ENCODE results near the gene SLC12A7. TPM values are rescaled to one million over a fixed set of nuclear protein-coding genes. Genes with fewer than 3 reads are reported as not detected.

Gene SLC12A7
- total and polyA plus RNA-seq, 9 donors: 5.9 to 33.9 (median 23.0) TPM

DNA sequence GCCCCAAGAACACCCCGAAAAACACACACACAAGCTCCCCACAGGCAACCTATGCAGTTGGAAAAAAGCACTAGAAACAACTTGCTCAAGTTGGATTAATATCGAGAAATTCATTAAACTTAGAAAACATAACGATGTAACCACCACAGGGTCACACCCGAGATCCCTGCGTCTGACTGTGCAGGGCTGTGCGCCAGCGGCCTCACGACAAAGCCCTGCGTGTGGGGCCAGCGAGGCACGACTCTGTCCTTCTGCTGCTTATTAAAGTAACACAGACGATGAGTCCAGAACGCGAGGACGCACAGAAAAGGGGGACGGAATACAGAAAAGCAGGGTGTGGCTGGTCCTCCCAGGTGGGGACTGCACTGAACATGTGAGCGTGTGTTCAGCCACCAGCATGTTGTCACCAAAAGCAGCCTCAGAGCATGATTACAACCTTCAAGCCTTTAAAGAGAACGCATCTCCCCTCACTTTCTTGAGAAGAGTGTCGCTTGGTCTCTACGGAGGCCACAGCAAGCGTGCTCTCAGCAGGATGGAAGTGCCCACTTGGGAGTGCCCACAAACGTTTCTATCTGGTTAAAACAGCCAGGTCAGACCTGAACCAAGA, 14.4 kb downstream of the SLC12A7 start:
- H3K36me3 ChIP-seq: no peaks in the 10 kb centered on the region
- no peak overlapping the region for H3K4me3 ChIP-seq
- intact Hi-C loops (cut with DNase I): no loop called here
- WGBS, 3 donors: 88 to 93% (median 89%) methylated on average over 22 of the region's 22 CpGs
- H3K27me3 ChIP-seq: no peaks in the 10 kb centered on the region
- DNase-seq: no peak
- H3K9me3 ChIP-seq: no peaks in the 10 kb centered on the region
- no peak overlapping the region for H3K27ac ChIP-seq
- TF ChIP-seq, protein P1, sequence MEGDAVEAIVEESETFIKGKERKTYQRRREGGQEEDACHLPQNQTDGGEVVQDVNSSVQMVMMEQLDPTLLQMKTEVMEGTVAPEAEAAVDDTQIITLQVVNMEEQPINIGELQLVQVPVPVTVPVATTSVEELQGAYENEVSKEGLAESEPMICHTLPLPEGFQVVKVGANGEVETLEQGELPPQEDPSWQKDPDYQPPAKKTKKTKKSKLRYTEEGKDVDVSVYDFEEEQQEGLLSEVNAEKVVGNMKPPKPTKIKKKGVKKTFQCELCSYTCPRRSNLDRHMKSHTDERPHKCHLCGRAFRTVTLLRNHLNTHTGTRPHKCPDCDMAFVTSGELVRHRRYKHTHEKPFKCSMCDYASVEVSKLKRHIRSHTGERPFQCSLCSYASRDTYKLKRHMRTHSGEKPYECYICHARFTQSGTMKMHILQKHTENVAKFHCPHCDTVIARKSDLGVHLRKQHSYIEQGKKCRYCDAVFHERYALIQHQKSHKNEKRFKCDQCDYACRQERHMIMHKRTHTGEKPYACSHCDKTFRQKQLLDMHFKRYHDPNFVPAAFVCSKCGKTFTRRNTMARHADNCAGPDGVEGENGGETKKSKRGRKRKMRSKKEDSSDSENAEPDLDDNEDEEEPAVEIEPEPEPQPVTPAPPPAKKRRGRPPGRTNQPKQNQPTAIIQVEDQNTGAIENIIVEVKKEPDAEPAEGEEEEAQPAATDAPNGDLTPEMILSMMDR (IDR thresholded peaks at IDR 0.05): no peak
- no peak for TF ChIP-seq EP300 (IDR thresholded peaks at IDR 0.05)
- no peak for TF ChIP-seq POLR2A (IDR thresholded peaks at IDR 0.05)
- H3K4me1 ChIP-seq (ENCODE audit: insufficient read depth): peaks cover 4% of the 10 kb centered on the region

DNA sequence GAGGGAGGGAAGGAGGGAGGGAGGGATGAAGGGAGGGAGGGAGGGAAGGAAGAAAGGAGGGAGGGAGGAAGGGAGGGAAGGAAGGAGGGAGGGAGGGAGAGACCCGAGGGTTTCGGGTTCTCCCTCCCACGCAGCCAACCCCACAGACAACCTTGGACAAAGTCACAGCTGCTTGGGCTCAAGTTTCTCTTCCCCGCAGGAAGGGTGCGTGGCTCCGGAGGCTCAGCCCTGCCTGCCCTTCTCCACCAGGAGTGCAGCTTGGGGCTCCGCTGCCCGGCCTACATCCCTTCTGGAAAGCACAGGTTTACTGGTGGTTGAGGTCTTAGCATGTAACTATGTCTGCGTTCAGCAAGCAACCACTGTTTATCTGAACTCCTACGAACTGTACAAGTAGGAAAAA, 15.0 kb downstream of the SLC12A7 start:
- TF ChIP-seq, protein P1 (IDR thresholded peaks at IDR 0.05): no peak
- TF ChIP-seq POLR2A (IDR thresholded peaks at IDR 0.05) (no peak), EP300 (IDR thresholded peaks at IDR 0.05) (no peak)
- 43 to 54% (median 48%) methylated on average over 10 of the region's 10 CpGs for WGBS, 3 donors
- no peaks in the 10 kb centered on the region for H3K4me1 ChIP-seq (ENCODE audit: insufficient read depth)
- H3K36me3 ChIP-seq: no peaks in the 10 kb centered on the region
- H3K27me3 ChIP-seq: no peaks in the 10 kb centered on the region
- no peaks in the 10 kb centered on the region for H3K9me3 ChIP-seq
- DNase-seq: no peak
- no peak overlapping the region for H3K27ac ChIP-seq
- intact Hi-C loops (cut with DNase I): no loop called here
- H3K4me3 ChIP-seq: no peak overlapping the region

DNA sequence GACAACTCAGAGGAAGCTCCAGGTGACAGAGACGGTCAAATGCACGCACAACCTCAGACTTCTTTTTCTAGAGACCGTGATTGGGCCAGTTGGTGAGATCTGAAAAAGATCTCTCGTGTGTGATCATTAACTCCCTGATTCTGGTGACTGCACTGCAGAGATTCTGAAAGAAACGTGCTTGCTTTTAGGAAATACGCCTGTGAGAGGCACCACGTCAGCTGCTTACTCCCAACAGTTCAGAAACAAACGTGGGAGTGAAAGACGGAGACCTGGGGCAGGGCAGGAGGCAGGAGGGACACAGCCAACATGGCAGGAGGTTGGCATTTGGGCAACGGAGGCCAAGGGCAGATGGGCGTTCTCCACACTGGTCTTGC, 15.9 kb downstream of the SLC12A7 start:
- H3K36me3 ChIP-seq: no peaks in the 10 kb centered on the region
- no peak overlapping the region for H3K27ac ChIP-seq
- TF ChIP-seq EP300 (IDR thresholded peaks at IDR 0.05): no peak
- TF ChIP-seq POLR2A (IDR thresholded peaks at IDR 0.05): no peak
- TF ChIP-seq, protein P1 (IDR thresholded peaks at IDR 0.05): no peak
- H3K4me1 ChIP-seq (ENCODE audit: insufficient read depth): no peaks in the 10 kb centered on the region
- DNase-seq: no peak
- intact Hi-C loops (cut with DNase I): no loop called here
- H3K27me3 ChIP-seq: no peaks in the 10 kb centered on the region
- no peaks in the 10 kb centered on the region for H3K9me3 ChIP-seq
- no peak overlapping the region for H3K4me3 ChIP-seq
- WGBS, 3 donors: 84 to 88% (median 86%) methylated on average over 11 of the region's 11 CpGs

DNA sequence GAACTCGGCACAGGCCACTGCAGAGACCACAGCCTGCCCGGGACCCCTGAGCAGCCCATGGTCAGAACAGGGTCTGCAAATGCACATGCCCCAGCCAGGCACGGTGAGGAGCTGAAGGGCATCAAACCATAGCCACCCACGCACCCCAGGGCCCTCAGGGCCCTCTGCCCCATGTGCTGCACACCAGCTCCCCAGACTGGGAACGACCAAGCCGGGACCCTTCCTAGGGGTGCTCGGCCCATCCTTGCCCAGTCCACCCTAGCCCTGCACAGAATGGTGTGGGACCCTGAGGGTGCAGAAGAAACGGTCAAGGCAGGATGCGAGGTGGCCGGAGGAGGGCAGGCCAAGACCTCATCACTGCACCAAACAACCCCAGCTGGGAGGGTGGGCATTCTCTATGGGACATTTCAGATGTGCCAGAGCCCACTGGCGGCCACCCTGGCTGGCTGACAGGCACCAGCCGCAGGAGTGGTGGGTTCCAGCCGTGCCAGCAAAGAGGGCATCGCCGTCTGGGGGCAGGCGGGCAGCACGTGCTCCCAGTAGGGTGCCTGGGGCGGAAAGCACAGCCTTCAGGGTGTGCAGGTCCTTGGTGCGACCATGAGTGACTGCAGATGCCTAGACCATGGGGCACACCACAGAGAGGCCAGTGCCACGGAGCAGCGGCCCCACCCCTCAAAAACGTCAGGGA, 16.4 kb downstream of the SLC12A7 start:
- Histone ChIP-seq H3K4me1 (ENCODE audit: insufficient read depth) (no peaks in the 10 kb centered on the region), H3K4me3 (no peak overlapping the region), H3K9me3 (no peaks in the 10 kb centered on the region), H3K27me3 (no peaks in the 10 kb centered on the region), H3K27ac (no peak overlapping the region), H3K36me3 (no peaks in the 10 kb centered on the region)
- TF ChIP-seq POLR2A (IDR thresholded peaks at IDR 0.05): no peak
- TF ChIP-seq EP300 (IDR thresholded peaks at IDR 0.05): no peak
- TF ChIP-seq, protein P1 (IDR thresholded peaks at IDR 0.05): no peak
- 92 to 95% (median 94%) methylated on average over 22 of the region's 22 CpGs for WGBS, 3 donors
- DNase-seq: no peak
- intact Hi-C loops (cut with DNase I): no loop called here

All from ovary (tissue), 9 donors.